GM19043 (cell line): ENCODE measurements around the gene BRPF3.

Experiments
- ATAC-seq: cut with Tn5 transposase; IDR thresholded peaks from one replicate; pipeline ENCODE4 v1.9.1; 2021; ENCODE audit warnings: low read depth; ENCODE audit not compliant: unreplicated experiment

BRPF3 gene

DNA sequence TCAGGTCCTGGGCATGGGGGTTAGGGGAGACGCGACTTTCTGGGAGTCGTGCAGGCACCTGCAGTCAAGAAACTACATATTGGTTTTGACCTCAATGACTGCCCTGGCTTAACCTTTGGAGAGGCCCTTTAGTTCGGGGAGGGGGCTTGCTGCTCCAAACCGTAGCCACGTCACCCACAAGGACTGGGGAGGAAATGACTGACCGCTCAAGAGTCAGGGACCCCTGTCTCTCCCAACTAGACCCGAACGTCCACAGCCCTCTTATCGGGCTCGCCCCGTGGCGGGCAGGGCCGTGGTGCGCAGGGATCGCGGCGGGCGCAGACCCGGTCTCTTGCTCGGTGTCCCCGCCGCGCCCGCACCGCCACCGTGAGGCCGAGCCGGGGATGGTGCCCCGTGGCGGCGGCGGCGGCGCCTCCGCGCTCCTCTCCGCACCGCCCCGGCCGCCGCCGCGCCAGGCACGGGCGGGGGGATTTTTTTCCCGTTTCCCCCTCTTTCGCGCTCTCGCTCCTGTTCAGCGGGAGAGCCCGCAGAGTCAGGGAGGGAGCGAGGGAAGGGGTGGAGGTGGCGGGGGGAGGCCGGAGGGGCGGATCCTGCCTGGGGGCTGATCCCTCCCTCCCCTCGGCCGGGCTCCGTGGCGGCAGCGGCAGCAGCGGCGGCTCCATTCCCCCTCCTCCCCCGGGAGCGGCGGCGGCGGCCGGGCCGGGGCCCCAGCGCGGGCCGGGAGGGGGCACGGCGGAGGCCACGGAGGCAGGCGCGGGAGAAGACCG, at the start of gene BRPF3:
BRPF3 (plus strand) TSS at position 632 of the 767 bp plus-strand sequence. CDS start 3,579 bp downstream, outside the sequence.
- ATAC-seq: peak; percentile 57

DNA sequence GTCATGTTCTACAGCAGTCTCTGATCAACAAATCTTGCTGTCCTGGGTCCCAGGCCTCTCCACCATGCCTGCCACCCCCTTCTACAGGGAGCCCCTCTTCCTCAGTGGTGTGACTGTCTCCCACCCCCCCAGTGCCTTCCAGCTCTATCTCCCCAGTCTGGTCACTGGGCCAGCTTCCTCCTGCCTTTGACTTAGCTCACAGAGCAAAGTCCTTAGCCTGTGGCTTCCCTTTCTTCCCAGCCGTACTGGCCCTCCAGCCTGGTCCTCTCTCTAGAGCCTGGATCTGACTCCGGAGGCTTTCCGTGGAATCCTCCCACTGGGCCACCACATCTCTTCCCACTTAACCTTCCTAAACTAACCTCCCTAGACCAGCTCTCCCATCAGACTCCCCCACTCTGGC, 49.2 kb upstream of the BRPF3 start:
- no peak for ATAC-seq

- no peak for ATAC-seq
Measured at GRCh38 chr6:36149476-36149875, 47.1 kb upstream of the BRPF3 start.

DNA sequence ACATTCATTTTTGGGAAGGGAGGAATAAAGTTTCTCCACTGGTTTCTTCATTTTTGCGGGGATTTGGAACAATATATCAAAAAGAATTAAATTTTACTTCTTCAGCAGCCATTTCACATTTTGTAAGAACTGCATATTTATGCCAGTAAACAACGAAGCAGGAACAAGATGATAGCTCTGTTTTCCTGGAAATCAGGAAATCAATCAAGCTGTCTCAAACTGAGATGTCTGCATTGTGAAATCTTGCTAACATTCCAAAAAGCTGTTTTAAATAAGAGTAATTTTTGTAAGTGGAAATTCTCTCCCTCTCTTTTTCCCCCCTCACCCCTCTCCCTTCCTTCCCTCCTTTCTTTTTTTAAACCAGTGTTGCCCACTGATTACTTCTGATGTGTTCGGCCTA, 46.3 kb upstream of the BRPF3 start:
- ATAC-seq: no peak

DNA sequence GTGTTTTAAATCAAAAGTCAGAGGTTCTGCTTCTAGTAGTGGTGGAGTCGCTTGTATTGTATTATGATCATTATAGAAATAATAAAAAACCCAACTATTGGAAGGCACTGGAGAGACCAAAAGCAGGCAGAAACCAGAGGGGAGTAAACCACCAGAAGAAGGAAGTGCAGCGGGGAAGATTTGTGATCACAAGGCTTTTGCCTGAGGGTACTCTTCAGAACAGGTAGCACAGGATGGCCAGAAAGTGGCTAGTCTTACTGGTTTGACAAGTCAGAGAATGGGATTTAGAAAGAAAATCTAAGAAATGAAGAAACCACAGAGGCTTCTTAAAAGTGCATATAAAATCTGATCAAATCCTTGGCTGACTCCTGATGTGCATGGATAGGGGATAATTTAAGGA, 42.3 kb upstream of the BRPF3 start:
- no peak for ATAC-seq

- ATAC-seq: no peak
Measured at GRCh38 chr6:36155662-36156061, 40.9 kb upstream of the BRPF3 start.

DNA sequence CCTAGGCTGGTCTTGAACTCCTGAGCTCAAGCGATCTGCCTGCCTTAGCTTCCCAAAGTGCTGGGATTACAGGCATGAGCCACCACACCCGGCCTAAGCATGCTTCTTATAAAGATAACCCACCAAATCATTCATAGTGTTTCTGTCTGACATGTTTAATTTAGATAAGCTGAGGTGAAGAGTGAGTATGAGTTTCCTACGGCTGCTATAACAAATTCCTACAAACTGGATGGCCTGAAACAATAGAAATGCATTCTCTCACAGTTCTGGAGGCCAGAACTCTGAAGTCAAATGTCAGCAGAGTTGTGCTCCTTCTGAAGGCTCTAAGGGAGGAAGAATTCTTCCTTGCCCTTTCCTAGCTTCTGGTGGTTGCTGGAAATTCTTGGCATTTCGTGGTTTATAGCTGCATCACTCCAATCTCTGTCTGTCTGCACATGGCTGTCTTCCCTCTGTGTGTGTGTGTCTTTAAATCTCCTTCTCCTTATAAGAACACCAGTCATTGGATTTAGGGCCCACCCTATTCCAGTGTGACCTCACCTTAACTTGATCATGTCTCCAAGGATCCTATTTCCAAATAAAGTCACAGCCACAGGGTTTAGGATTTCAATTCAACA, 36.3 kb upstream of the BRPF3 start:
- no peak for ATAC-seq

DNA sequence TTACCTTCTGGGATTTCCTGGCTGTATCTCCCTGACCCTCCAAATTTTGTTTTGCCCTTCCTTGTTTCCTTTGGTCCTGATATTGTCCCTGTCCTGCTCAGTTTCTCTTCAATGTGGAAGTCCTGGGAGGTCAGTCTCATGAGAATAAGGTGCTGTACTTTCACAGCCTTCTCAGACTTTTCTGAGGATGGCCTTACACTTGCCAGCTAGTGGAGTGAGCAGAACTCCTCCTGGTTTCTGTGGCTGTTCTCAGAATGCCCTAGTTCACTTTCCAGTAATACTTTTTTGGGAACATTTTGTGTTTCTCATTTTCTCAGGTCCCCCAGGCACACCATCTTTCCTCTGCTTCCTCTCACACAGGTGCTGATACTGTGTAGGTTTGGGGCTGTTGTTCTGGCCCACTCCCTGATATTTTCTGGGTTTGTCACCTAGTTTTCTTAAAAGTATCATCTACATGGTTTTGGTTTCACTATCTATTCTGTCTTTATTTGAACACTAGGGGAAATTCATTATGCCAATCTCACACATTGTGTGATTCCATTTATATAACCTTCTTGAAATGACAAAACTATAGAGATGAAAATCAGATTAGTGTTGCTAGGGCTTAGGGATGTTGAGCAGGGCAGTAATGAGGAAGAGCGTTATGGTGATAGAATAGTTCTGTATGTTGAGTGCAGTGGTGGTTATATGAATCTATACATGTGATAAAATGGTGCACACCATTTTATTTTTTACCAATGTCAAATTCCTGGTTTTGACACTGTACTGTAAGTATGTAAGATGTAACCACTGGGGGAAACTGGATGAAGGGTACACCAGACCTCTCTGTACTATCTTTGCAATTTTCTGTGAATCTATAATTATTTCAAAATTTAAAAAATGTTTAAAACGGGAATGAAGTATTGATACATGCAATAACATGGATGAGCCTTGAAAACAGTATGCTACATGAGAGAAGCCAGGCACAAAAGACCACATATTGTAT, 27.2 kb upstream of the BRPF3 start:
- ATAC-seq: no peak

GRCh38 chr6:36170704-36171103, 25.8 kb upstream of the BRPF3 start:
- no peak for ATAC-seq

- ATAC-seq: no peak
Measured at GRCh38 chr6:36171573-36171972, 25.0 kb upstream of the BRPF3 start.

GRCh38 chr6:36177166-36177565, 19.4 kb upstream of the BRPF3 start:
- ATAC-seq: no peak

DNA sequence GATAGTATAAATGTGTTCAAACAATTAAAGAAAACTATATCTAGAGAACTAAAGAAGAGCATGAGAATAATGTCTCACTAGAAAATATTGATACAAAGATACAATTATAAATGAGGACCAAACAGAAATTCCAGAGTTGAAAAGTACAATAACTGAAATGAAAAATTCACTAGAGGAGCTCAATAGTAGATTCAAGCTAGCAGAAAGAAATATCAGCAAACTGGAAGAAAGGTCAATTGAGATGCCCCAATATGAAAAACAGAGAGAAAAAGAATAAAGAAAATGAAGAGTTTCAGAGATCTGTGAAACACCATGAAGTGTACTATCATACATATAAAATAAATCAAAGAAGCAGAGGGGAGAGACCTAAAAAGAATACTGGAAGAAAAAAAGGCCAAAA, 18.0 kb upstream of the BRPF3 start:
- ATAC-seq: no peak

DNA sequence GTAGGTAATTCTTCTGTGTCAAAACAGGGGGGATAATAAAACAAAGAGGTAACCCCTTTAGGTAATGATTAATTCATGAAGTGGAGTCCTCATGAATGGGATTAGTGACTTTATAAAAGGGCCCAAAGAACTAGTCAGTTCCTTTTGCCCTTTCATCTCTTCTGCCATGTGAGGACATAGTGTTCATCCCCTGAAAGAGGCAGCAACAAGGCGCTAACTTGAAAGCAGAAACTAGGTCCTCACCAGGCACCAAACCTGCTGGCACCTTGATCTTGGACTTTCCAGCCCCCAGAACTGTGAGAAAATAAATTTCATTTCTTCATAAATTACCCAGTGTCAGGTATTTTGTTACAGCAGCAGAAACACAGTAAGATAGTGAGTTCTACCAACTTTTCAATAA, 16.4 kb upstream of the BRPF3 start:
- ATAC-seq: no peak

DNA sequence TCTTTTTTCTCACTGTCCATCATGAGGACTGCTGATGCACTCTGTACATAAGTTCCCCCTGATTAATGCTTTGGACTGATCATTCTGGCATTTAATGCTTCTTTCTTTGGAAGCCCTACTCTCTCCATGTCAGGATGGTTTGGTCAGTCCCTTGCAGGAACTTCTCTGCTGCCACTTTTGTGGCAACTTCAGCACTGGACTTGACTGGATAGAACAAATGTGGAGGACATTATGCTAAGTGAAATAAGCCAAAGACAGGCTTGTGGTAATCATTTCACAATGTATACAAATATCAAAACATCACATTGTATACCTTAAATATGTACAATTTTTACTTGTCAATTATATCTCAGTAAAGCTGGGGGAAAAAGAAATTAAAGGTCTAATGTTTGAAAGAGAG, 12.2 kb upstream of the BRPF3 start:
- ATAC-seq: no peak

- no peak for ATAC-seq
Measured at GRCh38 chr6:36186199-36186598, 10.3 kb upstream of the BRPF3 start.

DNA sequence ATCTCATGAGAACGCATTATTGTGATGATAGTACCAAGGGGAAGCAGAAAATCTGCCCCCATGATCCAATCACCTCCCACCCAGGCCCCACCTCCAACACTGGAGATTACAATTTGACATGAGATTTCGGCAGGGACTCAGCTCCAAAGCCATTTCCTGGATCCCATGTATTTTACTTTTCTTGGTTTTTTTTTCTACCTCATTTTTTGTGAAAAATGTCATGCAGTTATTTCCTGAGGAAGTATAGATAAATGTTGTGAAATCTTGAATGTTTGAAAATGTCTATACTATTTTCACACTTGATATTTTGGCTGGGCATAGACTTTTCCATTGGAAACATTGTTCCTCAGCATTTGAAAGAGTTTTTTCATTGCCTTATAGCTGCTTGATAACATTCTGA, 9.1 kb upstream of the BRPF3 start:
- ATAC-seq: no peak

GRCh38 chr6:36195471-36196112, 952 bp upstream of the BRPF3 start:
- ATAC-seq: no peak

- peak; percentile 93 for ATAC-seq
Measured at GRCh38 chr6:36196880-36197548, 470 bp downstream of the BRPF3 start.

DNA sequence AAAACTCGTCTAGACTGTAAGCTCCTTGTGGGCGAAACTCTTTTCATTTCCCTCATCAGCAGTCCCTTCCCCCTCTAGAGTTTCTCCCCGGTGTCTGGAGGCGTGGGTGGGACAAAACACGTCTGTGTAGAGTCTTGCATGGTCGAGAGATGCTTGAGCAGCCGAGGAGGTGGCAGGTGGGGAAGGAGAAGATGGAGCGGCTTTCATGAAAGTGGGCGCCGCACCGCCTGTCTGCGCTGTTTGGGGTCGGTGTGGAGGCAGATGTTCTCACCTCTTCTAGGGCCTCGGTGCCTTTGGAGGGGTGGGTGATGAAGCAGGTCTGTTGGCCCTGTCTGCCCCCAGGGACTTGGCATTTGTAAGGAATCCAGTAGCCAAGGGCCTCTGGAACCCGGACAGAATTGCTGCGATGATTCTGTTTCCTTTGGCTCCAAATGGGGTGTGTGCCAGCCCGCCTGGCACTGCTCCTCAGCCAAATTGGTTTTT, 1.2 kb downstream of the BRPF3 start:
- no peak for ATAC-seq

- no peak for ATAC-seq
Measured at GRCh38 chr6:36198986-36199385, 2.4 kb downstream of the BRPF3 start.
